Right atrium auricular region (tissue), 2 donors: ENCODE measurements around the gene ZNF30. TPM values are rescaled to one million over a fixed set of nuclear protein-coding genes. Genes with fewer than 3 reads are reported as not detected.

Source experiments
- DNase-seq: peaks from one replicate; pipeline ENCODE4 v3.0.0-alpha.2; 2019; ENCODE audit warnings: low spot score
- H3K27ac ChIP-seq, 2 donors: fragments of 200-600 bp; sonication (generic); 1 replicate in 1 of 2; 2 replicates in 1 of 2; pipeline ENCODE4 v1.5.1; 2016 to 2019
- H3K27me3 ChIP-seq, 2 donors: fragments of 200-600 bp; sonication (generic); one replicate each; pipeline versions ENCODE4 v1.5.1 to v1.6.0; 2017 to 2019
- H3K36me3 ChIP-seq: fragments of 200-600 bp; sonication (generic); one replicate; pipeline ENCODE4 v1.5.1; 2016
- H3K4me1 ChIP-seq, 2 donors: fragments of 200-600 bp; sonication (generic); one replicate each; pipeline versions ENCODE4 v1.5.1 to v1.6.0; 2017 to 2019
- H3K4me3 ChIP-seq, 2 donors: fragments of 200-600 bp; sonication (generic); 1 replicate in 1 of 2; 2 replicates in 1 of 2; pipeline ENCODE4 v1.5.1; 2017 to 2019; ENCODE audit warnings: mild to moderate bottlenecking in 1 of 2, moderate library complexity in 1 of 2
- H3K9me3 ChIP-seq, 2 donors: fragments of 200-600 bp; sonication (generic); one replicate each; pipeline ENCODE4 v1.5.1; 2019
- CTCF ChIP-seq, 2 donors: fragments of 200-600 bp; sonication (generic); IDR thresholded peaks; one replicate each; pipeline ENCODE4 v1.5.1; 2019; ENCODE audit warnings: antibody characterized with exemption in 2 of 2
- total RNA-seq, 2 donors: library from RNA; depleted of rRNA; stranded (reverse); fragments of >200 nt; gene quantifications; one replicate each; pipeline ENCODE4 v1.1.0, GENCODE V29; 2016

The ZNF30 gene
- total RNA-seq, 2 donors from 2014 or later, result 1.5 to 1.7 TPM

GRCh38 chr19:34982275-34982674, 55.6 kb downstream of the ZNF30 start:
- no peak overlapping the region for H3K4me3 ChIP-seq
- no peak overlapping the region for H3K27ac ChIP-seq
- H3K36me3 ChIP-seq, result no peaks in the 10 kb centered on the region
- H3K9me3 ChIP-seq, result peaks cover 0 to under 1% of the 10 kb centered on the region in 2 donors
- H3K4me1 ChIP-seq, result peaks cover 0 to 14% of the 10 kb centered on the region in 2 donors
- DNase-seq, result no peak
- no peaks in the 10 kb centered on the region for H3K27me3 ChIP-seq
- no peak for TF ChIP-seq CTCF (IDR thresholded peaks at IDR 0.05)

GRCh38 chr19:34983786-34984185, 57.1 kb downstream of the ZNF30 start:
- TF ChIP-seq CTCF (IDR thresholded peaks at IDR 0.05), result no peak
- Histone ChIP-seq H3K36me3 (no peaks in the 10 kb centered on the region), H3K27me3 (no peaks in the 10 kb centered on the region)

GRCh38 chr19:34984287-34984686, 57.6 kb downstream of the ZNF30 start:
- DNase-seq, result no peak
- H3K27me3 ChIP-seq, result no peaks in the 10 kb centered on the region
- H3K4me3 ChIP-seq, result no peak overlapping the region
- no peak overlapping the region for H3K27ac ChIP-seq
- peaks cover 0 to 14% of the 10 kb centered on the region in 2 donors for H3K4me1 ChIP-seq
- no peaks in the 10 kb centered on the region for H3K36me3 ChIP-seq
- H3K9me3 ChIP-seq, result no peaks in the 10 kb centered on the region
- TF ChIP-seq CTCF (IDR thresholded peaks at IDR 0.05), result no peak

More at GRCh38 chr19:34983786-34984185, 57.1 kb downstream of the ZNF30 start:
- H3K9me3 ChIP-seq, result no peaks in the 10 kb centered on the region
- peaks cover 0 to 14% of the 10 kb centered on the region in 2 donors for H3K4me1 ChIP-seq
- no peak for DNase-seq
- H3K27ac ChIP-seq, result no peak overlapping the region
- H3K4me3 ChIP-seq, result no peak overlapping the region

- H3K36me3 ChIP-seq, result no peaks in the 10 kb centered on the region
- no peaks in the 10 kb centered on the region for H3K27me3 ChIP-seq
- H3K9me3 ChIP-seq, result no peaks in the 10 kb centered on the region
- peak overlapping the region in 1 of 2 donors; percentile 38 for H3K27ac ChIP-seq
- peaks cover 0 to 14% of the 10 kb centered on the region in 2 donors for H3K4me1 ChIP-seq
- no peak overlapping the region for H3K4me3 ChIP-seq
- peak; percentile 72 for DNase-seq
- TF ChIP-seq CTCF (IDR thresholded peaks at IDR 0.05), result no peak
Observed at GRCh38 chr19:34985249-34986022, 58.7 kb downstream of the ZNF30 start.

GRCh38 chr19:34988119-34988518, 61.4 kb downstream of the ZNF30 start:
- Histone ChIP-seq H3K4me3 (no peak overlapping the region), H3K27me3 (no peaks in the 10 kb centered on the region), H3K36me3 (no peaks in the 10 kb centered on the region), H3K27ac (no peak overlapping the region), H3K4me1 (peaks cover 0 to 14% of the 10 kb centered on the region in 2 donors), H3K9me3 (no peaks in the 10 kb centered on the region)
- no peak for DNase-seq
- no peak for TF ChIP-seq CTCF (IDR thresholded peaks at IDR 0.05)
